Stimulated activated CD8-positive, alpha-beta memory T cell treated with anti-CD3 and anti-CD28 coated beads, Interleukin-15, amount 100 ng/mL, for 48 hours (primary cell): ENCODE data around the gene SKAP2.

ENCODE experiments used
- DNase-seq, 2 donors: peaks; one replicate each; pipeline ENCODE4 v3.0.0-alpha.2; 2020; ENCODE audit warnings: low read depth in 2 of 2

Gene SKAP2

GRCh38 chr7:26637610-26638009, 226.8 kb downstream of the SKAP2 start:
- no peak for DNase-seq

DNA sequence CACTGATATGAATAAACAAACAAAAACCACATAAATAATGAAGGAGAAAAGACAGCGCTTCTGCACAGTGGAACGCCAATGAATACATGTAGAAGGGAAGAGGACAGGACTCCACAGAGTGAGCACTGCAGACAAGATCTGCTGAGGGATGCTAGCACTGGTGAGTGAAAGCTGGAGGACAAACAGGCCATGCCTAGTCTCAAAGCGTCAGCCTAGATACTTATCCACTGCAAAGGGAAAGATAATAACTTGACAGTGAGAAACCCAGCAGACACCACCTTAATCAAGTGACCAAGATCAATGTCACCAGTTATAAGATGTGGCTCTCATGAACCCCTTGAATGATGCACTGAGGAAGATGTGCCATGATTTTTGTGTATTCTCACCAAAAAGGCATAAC, 227.6 kb downstream of the SKAP2 start:
- DNase-seq = no peak

GRCh38 chr7:26633557-26633956, 230.8 kb downstream of the SKAP2 start:
- no peak for DNase-seq

DNA sequence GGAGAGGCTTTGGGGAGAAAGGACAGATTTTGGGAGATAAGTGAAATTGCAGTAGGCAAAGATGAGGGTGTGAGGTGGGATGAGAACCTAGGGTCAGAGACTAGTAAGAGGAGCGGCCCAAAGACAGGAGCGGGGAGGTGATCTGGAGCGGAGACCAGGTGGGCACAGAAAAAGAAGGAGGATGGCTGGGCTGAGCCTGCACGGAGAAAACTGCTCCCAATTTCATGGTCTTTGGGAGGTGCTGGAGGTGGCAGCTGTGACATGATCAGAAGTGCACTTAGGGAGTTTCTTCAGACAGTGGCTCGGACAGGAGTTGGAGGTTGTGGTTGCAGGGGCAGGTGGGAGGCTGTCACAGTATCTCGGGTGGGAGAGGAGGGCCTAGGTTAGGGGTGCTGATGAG, 232.8 kb downstream of the SKAP2 start:
- DNase-seq = no peak

GRCh38 chr7:26630941-26631580, 233.3 kb downstream of the SKAP2 start:
- no peak for DNase-seq

DNA sequence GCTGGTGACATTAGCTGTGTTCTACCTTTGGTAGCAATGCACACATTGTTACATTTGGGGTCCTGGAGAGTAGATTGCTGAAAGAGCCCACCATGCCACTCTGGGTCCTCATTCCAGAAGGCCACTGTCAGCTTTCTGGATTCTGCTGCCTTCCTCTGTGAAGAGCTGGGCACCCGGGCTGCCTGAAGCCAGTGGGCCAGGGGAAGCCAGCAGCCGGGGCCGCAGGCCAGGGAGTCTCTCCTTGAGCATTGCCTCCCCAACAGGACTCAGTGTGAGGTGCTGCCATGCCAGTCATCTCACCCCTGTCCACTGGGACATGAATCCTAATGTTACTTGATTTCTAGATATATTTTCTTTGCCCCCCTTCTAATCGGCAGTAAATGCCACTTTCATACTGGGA, 234.0 kb downstream of the SKAP2 start:
- DNase-seq = no peak

DNA sequence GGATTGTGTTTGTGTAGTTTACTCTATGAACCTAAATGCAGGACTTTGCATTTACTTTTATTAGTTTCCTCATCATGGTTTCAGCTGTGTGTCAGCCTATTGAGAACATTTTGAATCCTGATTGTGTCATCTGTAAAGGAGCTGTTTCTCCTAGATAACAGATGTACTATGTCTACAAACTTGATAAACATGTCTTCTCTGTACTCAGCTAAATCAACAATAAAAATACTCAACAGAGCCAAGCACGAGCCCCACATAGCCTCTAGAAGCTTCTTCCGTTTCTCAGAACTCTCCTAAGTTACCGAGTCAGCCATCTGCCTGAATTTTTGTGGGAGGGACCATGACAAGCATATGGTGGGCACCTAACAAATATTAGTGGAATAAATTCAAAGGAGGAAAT, 234.7 kb downstream of the SKAP2 start:
- no peak for DNase-seq

- DNase-seq = no peak
These were observed 236.5 kb downstream of the SKAP2 start for GRCh38 chr7:26627891-26628341.

DNA sequence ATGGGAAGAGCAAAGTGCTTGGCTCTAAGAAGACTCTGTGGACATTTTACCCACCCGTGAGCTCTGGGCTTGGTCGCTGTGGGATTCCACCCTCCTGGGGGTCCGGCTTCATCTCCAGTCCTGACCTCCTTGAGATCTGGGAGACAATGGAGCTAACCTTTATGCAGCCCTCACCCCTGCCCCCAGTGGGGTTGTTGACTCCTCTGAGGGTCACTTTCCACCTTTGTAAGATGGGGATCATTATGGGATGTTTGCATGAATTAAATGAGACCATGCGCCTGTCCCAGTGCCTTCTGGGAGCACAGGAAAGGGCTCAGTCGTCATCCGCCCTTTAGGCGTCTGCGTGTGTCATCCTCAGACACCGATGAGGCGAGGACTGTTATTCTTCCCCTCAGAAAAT, 237.2 kb downstream of the SKAP2 start:
- DNase-seq = no peak

GRCh38 chr7:26626687-26627086, 237.7 kb downstream of the SKAP2 start:
- no peak for DNase-seq

- no peak for DNase-seq
These were observed 238.2 kb downstream of the SKAP2 start for GRCh38 chr7:26626156-26626555.

DNA sequence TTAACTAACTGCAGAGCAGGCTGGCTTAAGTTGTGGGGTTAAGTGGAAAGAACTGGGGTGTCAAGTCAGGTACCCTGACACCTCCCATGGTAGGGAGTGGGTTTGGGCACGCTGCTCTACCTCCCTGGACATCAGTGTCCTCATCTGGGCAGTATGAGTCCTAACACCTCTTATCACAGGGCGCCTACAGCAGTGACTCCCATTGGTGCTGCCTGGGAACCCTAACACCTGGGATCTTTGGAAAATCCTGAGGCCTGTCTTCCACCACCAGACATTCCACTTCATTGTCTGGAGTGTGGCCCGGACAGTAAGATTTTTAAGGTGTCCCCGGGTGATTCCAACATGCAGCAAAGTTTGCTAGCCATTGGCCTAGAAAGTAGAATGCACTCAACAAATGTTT, 239.1 kb downstream of the SKAP2 start:
- DNase-seq = no peak

DNA sequence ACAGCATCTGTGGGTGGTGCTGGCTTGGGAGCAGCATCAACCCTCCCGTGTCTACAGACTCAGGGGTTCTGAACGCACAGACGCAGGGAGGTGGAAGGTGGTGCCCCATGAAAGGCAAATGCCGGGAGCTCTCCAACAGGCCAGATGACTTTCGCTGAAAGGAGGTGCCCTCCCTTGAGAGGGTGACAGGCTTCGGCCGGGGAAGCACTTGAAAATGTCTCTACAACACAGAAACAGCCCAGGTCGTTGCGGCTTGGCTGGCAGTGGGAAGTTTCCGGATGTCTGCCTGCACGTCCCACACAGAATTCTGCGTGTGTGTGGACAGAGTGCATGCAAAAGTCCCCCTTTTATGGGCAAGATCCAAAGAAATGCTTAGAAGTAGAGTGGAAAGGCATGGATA, 239.6 kb downstream of the SKAP2 start:
- DNase-seq = no peak

DNA sequence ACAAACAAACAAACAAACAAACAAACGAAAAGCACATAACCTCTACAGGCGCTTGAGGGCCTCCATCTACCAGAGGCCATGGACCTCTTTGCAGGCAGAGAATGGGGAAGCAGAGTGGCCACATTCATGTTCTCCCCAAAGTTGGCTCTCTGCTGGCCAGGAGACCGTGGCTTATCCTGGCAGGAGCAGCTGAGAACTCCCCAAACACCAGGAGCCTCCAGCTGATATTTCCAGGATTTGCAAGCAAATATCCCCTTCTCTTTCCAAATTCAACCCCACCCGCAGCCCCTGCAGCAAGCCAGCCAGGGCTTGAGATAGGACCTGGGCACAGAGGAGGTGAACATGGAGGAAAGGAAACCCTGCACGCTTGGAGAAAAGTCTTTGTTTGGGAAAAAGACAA, 240.0 kb downstream of the SKAP2 start:
- no peak for DNase-seq

DNA sequence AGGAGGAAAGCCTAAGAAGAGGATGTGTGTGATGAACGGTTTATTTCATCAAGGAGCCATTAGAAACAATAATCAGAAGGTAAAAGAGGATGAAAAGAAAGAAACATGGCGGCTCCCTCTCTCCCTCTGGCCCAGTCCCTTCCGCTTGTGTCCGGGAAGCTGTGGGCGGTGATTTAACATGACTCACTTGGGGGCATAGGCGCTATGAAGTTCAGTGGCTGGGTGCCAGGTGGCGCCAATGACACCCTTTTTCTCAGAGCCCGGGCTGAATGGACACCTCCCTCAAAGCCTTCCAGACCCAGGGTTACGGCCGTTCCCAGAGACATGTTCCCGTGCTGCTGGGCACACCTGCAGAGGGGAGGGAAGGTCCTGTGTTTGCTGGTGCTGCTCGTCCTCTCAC, 244.0 kb downstream of the SKAP2 start:
- no peak for DNase-seq

GRCh38 chr7:26619348-26619984, 244.9 kb downstream of the SKAP2 start:
- DNase-seq = no peak

- no peak for DNase-seq
These were observed 245.5 kb downstream of the SKAP2 start for GRCh38 chr7:26618898-26619297.

DNA sequence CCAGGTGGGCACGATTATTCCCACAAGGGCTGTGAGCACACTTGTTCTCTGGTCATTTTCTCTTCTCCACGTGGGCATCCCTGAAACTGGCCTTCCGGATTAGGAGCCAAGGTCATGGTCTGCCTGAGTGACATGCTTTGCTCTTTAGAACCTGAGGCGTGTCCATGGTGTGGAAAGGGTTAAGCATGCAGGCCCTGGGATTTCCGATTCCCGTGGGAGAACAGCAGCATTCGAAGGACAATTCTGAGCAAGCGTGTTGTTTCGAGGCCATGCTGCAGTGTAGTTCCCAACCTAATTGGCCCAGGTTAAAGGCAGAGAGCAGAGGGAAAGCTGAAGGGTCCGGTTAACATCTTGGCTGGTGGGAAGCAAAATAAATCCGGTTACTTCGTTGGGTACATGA, 245.9 kb downstream of the SKAP2 start:
- DNase-seq = no peak
